Adrenal gland (tissue), 12 donors: ENCODE results near the gene STARD3NL. TPM values are rescaled to one million over a fixed set of nuclear protein-coding genes. Genes with fewer than 3 reads are reported as not detected.

Experiments used
- DNase-seq, 7 donors: peaks; one replicate each; pipeline ENCODE4 v3.0.0-alpha.2; 2019 to 2020
- H3K27ac ChIP-seq, 5 donors: fragments of 200-600 bp; sonication (generic) in 4 of 5; 1 replicate in 3 of 5; 2 replicates in 2 of 5; pipeline versions ENCODE4 v1.5.1 to v1.8.0; 2016 to 2020; ENCODE audit warnings: mild to moderate bottlenecking in 1 of 5
- H3K27me3 ChIP-seq: fragments of 200-600 bp; 2 replicates; pipeline ENCODE4 v1.8.0; 2021
- H3K36me3 ChIP-seq, 2 donors: fragments of 200-600 bp; replicated peaks in 1 of 2; 1 replicate in 1 of 2; 2 replicates in 1 of 2; pipeline versions ENCODE4 v1.5.1 to v1.8.0; 2018 to 2022
- H3K4me1 ChIP-seq, 2 donors: fragments of 200-600 bp; replicated peaks in 1 of 2; 1 replicate in 1 of 2; 2 replicates in 1 of 2; pipeline versions ENCODE4 v1.5.1 to v1.8.0; 2018 to 2021
- H3K4me3 ChIP-seq, 4 donors: fragments of 200-600 bp; sonication (generic) in 3 of 4; one replicate each; pipeline ENCODE4 v1.5.1; 2016 to 2018
- H3K9me3 ChIP-seq, 3 donors: fragments of 200-600 bp; sonication (generic) in 1 of 3; replicated peaks in 1 of 3; 1 replicate in 2 of 3; 2 replicates in 1 of 3; pipeline versions ENCODE4 v1.5.1 to v1.8.0; 2016 to 2021
- POLR2A ChIP-seq, 2 donors: fragments of 450-650 bp; IDR thresholded peaks; one replicate each; pipeline ENCODE4 v1.6.1; 2017; ENCODE audit warnings: antibody characterized with exemption in 2 of 2, mild to moderate bottlenecking in 2 of 2, moderate library complexity in 1 of 2
- WGBS, 4 donors: extraction: QIAGEN DNeasy Blood & Tissue Kit in 2 of 4; methylation state at CpG; one replicate each; pipeline versions ENCODE4 v1.1.5 to v1.1.7; 2013 to 2017; 5-methylcytosine and 5-hydroxymethylcytosine counted together
- intact Hi-C, 2 donors: fragments of 100-400 bp; cut with DNase I; formaldehyde crosslinking; loops; one replicate each; pipeline versions ENCODE4 v1.14.1 to v1.15.0; 2022 to 2023
- polyA plus RNA-seq, 3 donors: library from polyadenylated mRNA; stranded (reverse); fragments of 200-250 nt in 2 of 3; fragments of 350-450 nt in 1 of 3; fragmentation: Illumina TruSeq in 1 of 3; extraction: RNeasy Lipid Tissue Mini Kit (QIAGEN cat#74804) in 1 of 3; gene quantifications; one replicate each; pipeline ENCODE4 v1.2.3, GENCODE V29; 2013 to 2014
- total RNA-seq, 9 donors: library from RNA; depleted of rRNA in 4 of 9; stranded (reverse); fragments of >200 nt in 4 of 9; fragments of 120-200 nt in 1 of 9; fragmentation: NEBNext Ultra II Directional in 1 of 9; extraction: Animal tissue kit (Norgen Biotek cat#: 25700) in 1 of 9; gene quantifications; one replicate each; pipeline versions ENCODE4 v1.1.0 to v1.2.4, GENCODE V29; 2013 to 2023
- TF ChIP-seq, protein P1 (sequence below), 6 experiments: fragments of 450-650 bp in 4 of 6; fragments of 200-600 bp in 2 of 6; sonication (generic) in 1 of 6; IDR thresholded peaks; 1 replicate in 5 of 6; 2 replicates in 1 of 6; pipeline versions ENCODE4 v1.5.1 to v1.8.0; 2016 to 2021; ENCODE audit warnings: antibody characterized with exemption in 6 of 6, mild to moderate bottlenecking in 2 of 6, moderate library complexity in 1 of 6
- donor health status: healthy with polysubstance abuse.
- donor health status: Bipolar disorder and iron deficiency.
- donor health status: DM: yes; HTN: yes; CAD: no.
- donor health status: DM: no; HTN: no; CAD: no.
- donor health status: DM: no; HTN: no; CAD: no.
- donor health status: DM: yes; HTN: yes; CAD: no.

STARD3NL gene
- total and polyA plus RNA-seq, 12 donors: 13.9 to 61.6 (median 27.6) TPM

- no peak overlapping the region for H3K4me3 ChIP-seq
- no peaks in the 10 kb centered on the region for H3K9me3 ChIP-seq
- H3K36me3 ChIP-seq: peaks cover 0 to 51% of the 10 kb centered on the region in 2 donors
- no peaks in the 10 kb centered on the region for H3K4me1 ChIP-seq
- no peak overlapping the region for H3K27ac ChIP-seq
- DNase-seq: peak in 3 of 7 donors; percentile 27 to 41 (median 31)
- no peak for TF ChIP-seq POLR2A (IDR thresholded peaks at IDR 0.05)
- TF ChIP-seq, protein P1, sequence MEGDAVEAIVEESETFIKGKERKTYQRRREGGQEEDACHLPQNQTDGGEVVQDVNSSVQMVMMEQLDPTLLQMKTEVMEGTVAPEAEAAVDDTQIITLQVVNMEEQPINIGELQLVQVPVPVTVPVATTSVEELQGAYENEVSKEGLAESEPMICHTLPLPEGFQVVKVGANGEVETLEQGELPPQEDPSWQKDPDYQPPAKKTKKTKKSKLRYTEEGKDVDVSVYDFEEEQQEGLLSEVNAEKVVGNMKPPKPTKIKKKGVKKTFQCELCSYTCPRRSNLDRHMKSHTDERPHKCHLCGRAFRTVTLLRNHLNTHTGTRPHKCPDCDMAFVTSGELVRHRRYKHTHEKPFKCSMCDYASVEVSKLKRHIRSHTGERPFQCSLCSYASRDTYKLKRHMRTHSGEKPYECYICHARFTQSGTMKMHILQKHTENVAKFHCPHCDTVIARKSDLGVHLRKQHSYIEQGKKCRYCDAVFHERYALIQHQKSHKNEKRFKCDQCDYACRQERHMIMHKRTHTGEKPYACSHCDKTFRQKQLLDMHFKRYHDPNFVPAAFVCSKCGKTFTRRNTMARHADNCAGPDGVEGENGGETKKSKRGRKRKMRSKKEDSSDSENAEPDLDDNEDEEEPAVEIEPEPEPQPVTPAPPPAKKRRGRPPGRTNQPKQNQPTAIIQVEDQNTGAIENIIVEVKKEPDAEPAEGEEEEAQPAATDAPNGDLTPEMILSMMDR (IDR thresholded peaks at IDR 0.05): peak; percentile 83 to 96 (median 90)
- no peaks in the 10 kb centered on the region for H3K27me3 ChIP-seq
- intact Hi-C loops: loop anchor here (5.0 to 10.0 kb wide), 3 partner anchors 115 to 328 kb away; no protein-coding TSS in a partner anchor
- 61 to 63% (median 62%) methylated on average over 5 of the region's 5 CpGs for WGBS, 4 donors
These were observed 44.5 kb downstream of the STARD3NL start for GRCh38 chr7:38222481-38223096.

- DNase-seq: no peak
- Histone ChIP-seq H3K27ac (no peak overlapping the region), H3K4me1 (no peaks in the 10 kb centered on the region), H3K36me3 (peaks cover 0 to 43% of the 10 kb centered on the region in 2 donors), H3K27me3 (no peaks in the 10 kb centered on the region), H3K9me3 (no peaks in the 10 kb centered on the region), H3K4me3 (no peak overlapping the region)
- WGBS, 4 donors: 87 to 93% (median 89%) methylated on average over 2 of the region's 2 CpGs
- intact Hi-C loops: loop anchor here (5.0 to 10.0 kb wide), 3 partner anchors 116 to 329 kb away; no protein-coding TSS in a partner anchor
- TF ChIP-seq, protein P1 (IDR thresholded peaks at IDR 0.05): no peak
These were observed 45.3 kb downstream of the STARD3NL start for GRCh38 chr7:38223306-38223705.

DNA sequence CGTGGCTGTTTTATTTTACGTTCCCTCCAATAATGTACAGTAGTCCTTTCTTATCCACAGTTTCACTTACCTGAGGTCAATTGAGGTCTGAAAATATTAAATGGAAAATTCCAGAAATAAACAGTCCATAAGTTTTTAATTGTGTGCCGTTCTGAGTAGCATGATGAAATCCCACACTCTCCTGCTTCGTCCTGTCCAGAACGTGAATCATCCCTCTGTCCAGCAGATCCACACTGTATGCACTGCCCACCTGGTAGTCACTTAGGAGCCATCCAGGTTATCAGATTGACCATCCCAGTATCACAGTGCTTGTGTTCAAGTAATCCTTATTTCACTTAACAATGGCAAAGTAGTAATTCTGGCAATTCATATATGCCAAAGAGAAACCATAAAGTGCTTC, 46.3 kb downstream of the STARD3NL start:
- H3K27ac ChIP-seq: no peak overlapping the region
- H3K36me3 ChIP-seq: peaks cover 0 to 40% of the 10 kb centered on the region in 2 donors

GRCh38 chr7:38229386-38229785, 51.3 kb downstream of the STARD3NL start:
- Histone ChIP-seq H3K4me1 (no peaks in the 10 kb centered on the region), H3K27me3 (no peaks in the 10 kb centered on the region), H3K9me3 (no peaks in the 10 kb centered on the region), H3K4me3 (no peak overlapping the region), H3K36me3 (peaks cover 0 to 20% of the 10 kb centered on the region in 2 donors), H3K27ac (no peak overlapping the region)
- WGBS, 4 donors: 87 to 93% (median 89%) methylated on average over 6 of the region's 6 CpGs
- TF ChIP-seq POLR2A (IDR thresholded peaks at IDR 0.05): no peak
- TF ChIP-seq, protein P1 (IDR thresholded peaks at IDR 0.05): no peak
- intact Hi-C loops: loop anchor here in 1 of 2 donors (10.0 kb wide), 1 partner anchor 335 kb away; no protein-coding TSS in a partner anchor
- DNase-seq: no peak

More for the DNA sequence above, 46.3 kb downstream of the STARD3NL start:
- intact Hi-C loops: loop anchor here (5.0 to 10.0 kb wide), 3 partner anchors 117 to 330 kb away; no protein-coding TSS in a partner anchor
- H3K9me3 ChIP-seq: no peaks in the 10 kb centered on the region
- no peaks in the 10 kb centered on the region for H3K27me3 ChIP-seq
- 85 to 93% (median 90%) methylated on average over 5 of the region's 5 CpGs for WGBS, 4 donors
- no peak for DNase-seq
- no peaks in the 10 kb centered on the region for H3K4me1 ChIP-seq
- no peak overlapping the region for H3K4me3 ChIP-seq
- TF ChIP-seq, protein P1 (IDR thresholded peaks at IDR 0.05): no peak
- TF ChIP-seq POLR2A (IDR thresholded peaks at IDR 0.05): no peak
